ENCODE data around the gene TPK1. TPM values are rescaled to one million over a fixed set of nuclear protein-coding genes. Genes with fewer than 3 reads are reported as not detected.

TPK1 gene
- polyA plus RNA-seq, 1 experiment = 0.38 TPM

GRCh38 chr7:144459635-144460034 is 376.2 kb downstream of the TPK1 start:
- no peak for DNase-seq (ENCODE audit: low read depth, low spot score)
- Histone ChIP-seq H3K27me3 (ENCODE audit: control insufficient read depth, insufficient read depth, low read length) (no peaks in the 10 kb centered on the region), H3K9me3 (ENCODE audit: control insufficient read depth, insufficient read depth, low read length) (peaks cover 5% of the 10 kb centered on the region), H3K27ac (ENCODE audit: low read depth, low read length) (no peak overlapping the region), H3K4me3 (ENCODE audit: low read depth, low read length) (no peak overlapping the region)
- CTCF ChIA-PET = no interaction called here
- TF ChIP-seq, protein P1, sequence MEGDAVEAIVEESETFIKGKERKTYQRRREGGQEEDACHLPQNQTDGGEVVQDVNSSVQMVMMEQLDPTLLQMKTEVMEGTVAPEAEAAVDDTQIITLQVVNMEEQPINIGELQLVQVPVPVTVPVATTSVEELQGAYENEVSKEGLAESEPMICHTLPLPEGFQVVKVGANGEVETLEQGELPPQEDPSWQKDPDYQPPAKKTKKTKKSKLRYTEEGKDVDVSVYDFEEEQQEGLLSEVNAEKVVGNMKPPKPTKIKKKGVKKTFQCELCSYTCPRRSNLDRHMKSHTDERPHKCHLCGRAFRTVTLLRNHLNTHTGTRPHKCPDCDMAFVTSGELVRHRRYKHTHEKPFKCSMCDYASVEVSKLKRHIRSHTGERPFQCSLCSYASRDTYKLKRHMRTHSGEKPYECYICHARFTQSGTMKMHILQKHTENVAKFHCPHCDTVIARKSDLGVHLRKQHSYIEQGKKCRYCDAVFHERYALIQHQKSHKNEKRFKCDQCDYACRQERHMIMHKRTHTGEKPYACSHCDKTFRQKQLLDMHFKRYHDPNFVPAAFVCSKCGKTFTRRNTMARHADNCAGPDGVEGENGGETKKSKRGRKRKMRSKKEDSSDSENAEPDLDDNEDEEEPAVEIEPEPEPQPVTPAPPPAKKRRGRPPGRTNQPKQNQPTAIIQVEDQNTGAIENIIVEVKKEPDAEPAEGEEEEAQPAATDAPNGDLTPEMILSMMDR (IDR thresholded peaks at IDR 0.05; ENCODE audit: low read depth, low read length) = no peak
- POLR2A ChIA-PET = no interaction called here

- CTCF ChIA-PET = no interaction called here
- no peak for DNase-seq (ENCODE audit: low read depth, low spot score)
- Histone ChIP-seq H3K9me3 (ENCODE audit: control insufficient read depth, insufficient read depth, low read length) (no peaks in the 10 kb centered on the region; the same call in 1 of the 2 replicates), H3K4me3 (ENCODE audit: low read depth, low read length) (no peak overlapping the region), H3K27ac (ENCODE audit: low read depth, low read length) (no peak overlapping the region), H3K27me3 (ENCODE audit: control insufficient read depth, insufficient read depth, low read length) (no peaks in the 10 kb centered on the region)
- TF ChIP-seq, protein P1 (IDR thresholded peaks at IDR 0.05; ENCODE audit: low read depth, low read length) = no peak
- POLR2A ChIA-PET = no interaction called here
Observed at GRCh38 chr7:144455040-144455404, 380.8 kb downstream of the TPK1 start.

DNA sequence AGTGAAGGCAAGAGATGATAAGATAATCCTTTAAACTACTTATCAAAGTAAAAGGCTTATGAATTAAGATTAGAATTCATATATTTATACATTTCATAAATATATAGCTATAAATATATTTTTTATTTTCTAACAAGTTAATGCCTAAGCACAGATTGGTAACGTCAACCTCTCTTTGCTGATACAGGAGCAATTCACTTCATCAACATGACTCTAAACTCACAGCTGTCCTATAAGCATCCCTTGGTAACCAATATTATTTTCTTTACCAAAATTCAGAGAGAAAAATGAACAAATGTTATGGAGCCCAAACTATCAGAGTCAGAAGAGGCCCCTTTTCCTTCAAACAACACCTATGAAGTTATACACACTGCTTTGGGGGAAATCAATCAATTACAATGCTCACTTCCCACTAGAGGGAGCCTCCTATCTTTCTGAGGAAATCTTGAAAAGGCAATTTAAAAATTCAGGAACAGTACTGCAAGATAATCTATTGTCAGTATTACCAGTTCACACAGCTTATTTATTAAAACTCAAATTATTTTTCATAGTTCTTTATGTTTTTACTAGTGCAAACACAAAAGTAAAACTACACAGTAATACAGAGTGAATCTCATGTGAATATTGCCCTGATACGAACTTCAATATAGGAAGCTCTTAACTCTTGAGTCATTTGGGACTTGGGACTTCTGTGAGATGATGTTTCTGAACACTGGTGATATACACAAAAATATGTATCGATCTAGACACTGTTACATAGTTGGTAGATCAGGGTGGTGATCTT is 381.4 kb downstream of the TPK1 start:
- Histone ChIP-seq H3K27me3 (ENCODE audit: control insufficient read depth, insufficient read depth, low read length) (no peaks in the 10 kb centered on the region), H3K9me3 (ENCODE audit: control insufficient read depth, insufficient read depth, low read length) (no peaks in the 10 kb centered on the region; the same call in 1 of the 2 replicates), H3K4me3 (ENCODE audit: low read depth, low read length) (no peak overlapping the region), H3K27ac (ENCODE audit: low read depth, low read length) (no peak overlapping the region)
- no peak for DNase-seq (ENCODE audit: low read depth, low spot score)
- ChIA-PET CTCF (interaction anchor here (1.0 to 1.3 kb wide), 2 partner anchors 12 to 17 kb away, joined by 3 read pairs; no protein-coding TSS in a partner anchor), POLR2A (no interaction called here)
- TF ChIP-seq, protein P1 (IDR thresholded peaks at IDR 0.05; ENCODE audit: low read depth, low read length) = no peak; the same call in 1 of the 2 replicates

GRCh38 chr7:144452064-144452463 is 383.8 kb downstream of the TPK1 start:
- H3K9me3 ChIP-seq (ENCODE audit: control insufficient read depth, insufficient read depth, low read length) = no peaks in the 10 kb centered on the region; the same call in none of the 2 replicates
- DNase-seq (ENCODE audit: low read depth, low spot score) = no peak
- ChIA-PET CTCF (no interaction called here), POLR2A (no interaction called here)
- TF ChIP-seq, protein P1 (IDR thresholded peaks at IDR 0.05; ENCODE audit: low read depth, low read length) = no peak
- no peak overlapping the region for H3K4me3 ChIP-seq (ENCODE audit: low read depth, low read length)
- H3K27ac ChIP-seq (ENCODE audit: low read depth, low read length) = no peak overlapping the region
- no peaks in the 10 kb centered on the region for H3K27me3 ChIP-seq (ENCODE audit: control insufficient read depth, insufficient read depth, low read length)

GRCh38 chr7:144445590-144445989 is 390.3 kb downstream of the TPK1 start:
- Histone ChIP-seq H3K27me3 (ENCODE audit: control insufficient read depth, insufficient read depth, low read length) (no peaks in the 10 kb centered on the region), H3K27ac (ENCODE audit: low read depth, low read length) (no peak overlapping the region), H3K9me3 (ENCODE audit: control insufficient read depth, insufficient read depth, low read length) (no peaks in the 10 kb centered on the region; the same call in none of the 2 replicates), H3K4me3 (ENCODE audit: low read depth, low read length) (no peak overlapping the region)
- TF ChIP-seq, protein P1 (IDR thresholded peaks at IDR 0.05; ENCODE audit: low read depth, low read length) = no peak
- ChIA-PET POLR2A (no interaction called here), CTCF (no interaction called here)
- DNase-seq (ENCODE audit: low read depth, low spot score) = no peak
